Measurements from ENCODE around the gene SLCO3A1.

SLCO3A1 gene

DNA sequence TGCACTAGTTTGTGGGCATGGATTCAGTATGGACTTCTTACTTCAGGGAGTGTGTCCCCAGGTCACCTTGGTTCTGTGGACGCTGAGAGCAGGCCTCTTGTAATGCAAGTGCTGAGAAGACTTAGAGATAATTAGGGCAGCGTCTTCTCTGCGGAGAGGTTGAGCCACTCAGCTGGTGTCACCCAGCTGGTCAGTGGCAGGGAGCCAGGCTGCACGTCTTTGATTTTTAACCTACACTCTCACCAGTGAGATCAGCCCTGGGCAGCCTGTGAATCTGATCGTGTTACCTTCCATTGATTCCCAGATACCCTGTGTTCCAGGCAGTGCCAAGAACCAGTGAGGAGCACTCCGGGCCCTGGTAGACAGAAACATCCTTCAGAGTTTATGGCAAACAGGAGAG, 92.6 kb downstream of the SLCO3A1 start:
- H3K4me2 ChIP-seq (ENCODE audit: low read length) = no peak overlapping the region
- H3K36me3 ChIP-seq (ENCODE audit: insufficient read depth, low read length) = no peaks in the 10 kb centered on the region
- no peaks in the 10 kb centered on the region for H3K27me3 ChIP-seq (ENCODE audit: control insufficient read depth, insufficient read depth, low read length)
- no peak overlapping the region for H3K9ac ChIP-seq (ENCODE audit: low read depth, low read length)
- H3K4me1 ChIP-seq (ENCODE audit: control insufficient read depth, insufficient read depth, low read length) = peaks cover 18% of the 10 kb centered on the region
- no peaks in the 10 kb centered on the region for H3K9me3 ChIP-seq (replicated peaks; ENCODE audit: low read length)
- H3K4me3 ChIP-seq (ENCODE audit: low read length) = no peak overlapping the region

DNA sequence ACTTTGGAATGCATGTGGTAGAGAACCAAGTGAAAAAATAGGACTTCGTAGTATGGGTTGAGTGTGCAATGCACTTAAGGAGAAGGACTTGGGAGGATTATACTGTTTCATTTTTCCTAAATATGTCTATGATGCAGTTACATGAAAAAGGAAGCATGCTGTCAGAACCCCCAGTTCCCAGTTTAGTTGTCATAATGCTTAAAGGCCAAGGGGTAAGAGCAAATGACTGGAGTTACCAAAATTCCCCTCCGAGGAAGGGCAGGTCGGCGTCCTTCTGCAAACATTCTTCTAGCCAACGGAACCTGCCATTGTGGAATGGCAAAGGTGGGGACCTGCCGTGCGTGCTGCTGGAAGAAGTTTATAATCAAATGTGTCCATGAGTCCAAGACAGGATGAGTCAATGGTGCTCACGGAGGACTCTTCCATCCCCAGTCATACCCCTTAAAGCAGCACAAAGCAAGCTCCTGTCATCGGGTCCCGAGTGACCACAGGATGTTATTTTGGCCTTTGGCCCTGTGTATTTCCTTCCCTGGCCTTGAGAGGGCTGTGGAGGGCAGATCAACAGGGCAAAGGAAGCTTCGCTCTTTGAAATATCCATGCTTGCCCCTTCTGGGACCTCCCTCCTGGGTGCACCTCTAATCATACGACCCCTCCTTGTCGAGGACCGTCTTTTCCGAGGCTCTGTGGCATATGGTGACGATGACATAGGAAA, 93.2 kb downstream of the SLCO3A1 start:
- Histone ChIP-seq H3K4me3 (ENCODE audit: low read length) (no peak overlapping the region), H3K4me2 (ENCODE audit: low read length) (no peak overlapping the region), H3K36me3 (ENCODE audit: insufficient read depth, low read length) (no peaks in the 10 kb centered on the region), H3K4me1 (ENCODE audit: control insufficient read depth, insufficient read depth, low read length) (peaks cover 18% of the 10 kb centered on the region), H3K27me3 (ENCODE audit: control insufficient read depth, insufficient read depth, low read length) (no peaks in the 10 kb centered on the region), H3K9ac (ENCODE audit: low read depth, low read length) (no peak overlapping the region), H3K9me3 (replicated peaks; ENCODE audit: low read length) (no peaks in the 10 kb centered on the region)

DNA sequence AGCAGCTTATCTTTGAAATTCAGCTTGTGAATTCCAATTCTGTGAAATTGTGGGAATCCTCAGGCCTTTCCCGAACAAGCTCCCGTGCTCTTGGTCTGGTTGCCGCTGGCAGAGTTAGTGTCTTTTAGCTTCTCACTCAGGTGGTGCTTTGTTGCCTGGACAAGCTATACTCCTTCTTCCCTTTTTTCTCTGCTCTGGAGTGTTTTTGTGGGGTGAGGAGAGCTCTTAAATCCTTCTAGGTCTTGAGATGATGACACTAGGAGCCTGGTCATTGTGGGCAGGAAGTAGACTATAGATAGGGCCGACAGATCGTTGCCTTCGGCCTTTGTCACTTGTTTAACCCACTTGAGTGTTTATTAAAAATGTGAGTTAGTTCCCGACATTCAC, 93.8 kb downstream of the SLCO3A1 start:
- no peaks in the 10 kb centered on the region for H3K27me3 ChIP-seq (ENCODE audit: control insufficient read depth, insufficient read depth, low read length)
- no peak overlapping the region for H3K4me2 ChIP-seq (ENCODE audit: low read length)
- peaks cover 18% of the 10 kb centered on the region for H3K4me1 ChIP-seq (ENCODE audit: control insufficient read depth, insufficient read depth, low read length)
- no peak overlapping the region for H3K4me3 ChIP-seq (ENCODE audit: low read length)
- H3K9me3 ChIP-seq (replicated peaks; ENCODE audit: low read length) = no peaks in the 10 kb centered on the region
- no peaks in the 10 kb centered on the region for H3K36me3 ChIP-seq (ENCODE audit: insufficient read depth, low read length)
- no peak overlapping the region for H3K9ac ChIP-seq (ENCODE audit: low read depth, low read length)

DNA sequence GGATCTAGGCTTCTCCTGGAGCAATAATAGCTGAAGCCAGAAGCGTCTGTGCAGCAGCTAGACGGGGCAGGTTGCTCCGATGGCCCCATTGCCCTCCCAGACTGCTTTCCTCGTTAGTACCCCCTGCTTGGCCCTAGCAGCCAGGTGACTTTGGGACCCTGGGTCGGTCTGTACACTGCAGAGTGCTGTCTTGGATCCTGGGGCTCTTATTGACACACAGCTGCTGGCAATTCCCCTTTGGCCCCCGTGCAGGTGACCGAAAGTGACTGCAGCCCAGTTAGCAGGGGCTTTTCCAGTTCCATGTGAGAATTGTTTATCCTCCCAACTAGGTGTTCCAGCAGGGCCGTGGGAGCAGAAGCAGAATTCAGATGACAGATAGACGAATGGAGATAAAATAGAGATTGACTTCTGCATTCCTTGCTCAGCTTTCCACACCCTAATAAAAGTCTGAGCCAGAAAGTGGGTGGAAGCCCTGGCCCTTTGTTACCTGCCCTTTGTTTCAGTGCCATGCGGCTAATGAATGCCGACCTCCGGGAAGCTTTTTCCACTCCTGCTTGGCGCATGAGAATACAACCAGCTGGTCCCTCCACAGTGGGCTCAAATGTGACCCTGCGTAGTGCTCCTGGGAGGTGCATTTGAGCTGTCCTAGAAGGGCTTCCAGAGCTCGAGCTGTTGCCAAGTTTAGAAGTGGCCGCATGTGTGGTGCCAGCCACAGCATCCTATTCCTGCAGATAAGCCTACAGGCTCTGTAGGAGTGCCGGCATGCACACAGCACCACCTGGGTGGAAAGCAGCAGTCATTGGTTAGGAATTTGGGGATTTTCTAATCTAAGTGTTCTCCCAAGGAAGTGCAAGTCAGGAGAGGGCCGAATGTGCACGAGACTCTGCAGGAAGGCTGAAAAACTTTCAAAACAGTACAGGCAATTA, 94.4 kb downstream of the SLCO3A1 start:
- Histone ChIP-seq H3K9ac (ENCODE audit: low read depth, low read length) (no peak overlapping the region), H3K4me1 (ENCODE audit: control insufficient read depth, insufficient read depth, low read length) (peaks cover 11% of the 10 kb centered on the region), H3K9me3 (replicated peaks; ENCODE audit: low read length) (no peaks in the 10 kb centered on the region), H3K4me2 (ENCODE audit: low read length) (no peak overlapping the region), H3K4me3 (ENCODE audit: low read length) (no peak overlapping the region), H3K36me3 (ENCODE audit: insufficient read depth, low read length) (no peaks in the 10 kb centered on the region), H3K27me3 (ENCODE audit: control insufficient read depth, insufficient read depth, low read length) (no peaks in the 10 kb centered on the region)

DNA sequence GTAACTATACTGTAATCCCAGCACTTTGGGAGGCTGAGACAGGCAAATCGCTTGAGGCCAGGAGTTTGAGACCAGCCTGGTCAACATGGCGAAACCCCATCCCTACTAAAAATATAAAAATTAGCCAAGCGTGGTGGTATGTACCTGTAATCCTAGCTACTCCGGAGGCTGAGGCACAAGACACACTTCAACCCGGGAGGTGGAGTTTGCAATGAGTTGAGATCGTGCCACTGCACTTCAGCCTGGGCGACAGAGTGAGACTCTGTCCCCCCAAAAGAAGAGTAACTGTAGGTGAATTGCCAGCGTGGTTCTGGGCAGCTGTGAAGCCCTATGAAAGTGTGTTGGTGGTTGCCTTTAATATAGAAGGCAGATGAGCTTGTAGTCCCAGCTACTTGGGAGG, 95.9 kb downstream of the SLCO3A1 start:
- Histone ChIP-seq H3K4me2 (ENCODE audit: low read length) (no peak overlapping the region), H3K9ac (ENCODE audit: low read depth, low read length) (no peak overlapping the region), H3K9me3 (replicated peaks; ENCODE audit: low read length) (no peaks in the 10 kb centered on the region), H3K27me3 (ENCODE audit: control insufficient read depth, insufficient read depth, low read length) (no peaks in the 10 kb centered on the region), H3K4me3 (ENCODE audit: low read length) (no peak overlapping the region), H3K36me3 (ENCODE audit: insufficient read depth, low read length) (no peaks in the 10 kb centered on the region), H3K4me1 (ENCODE audit: control insufficient read depth, insufficient read depth, low read length) (peaks cover 6% of the 10 kb centered on the region)

DNA sequence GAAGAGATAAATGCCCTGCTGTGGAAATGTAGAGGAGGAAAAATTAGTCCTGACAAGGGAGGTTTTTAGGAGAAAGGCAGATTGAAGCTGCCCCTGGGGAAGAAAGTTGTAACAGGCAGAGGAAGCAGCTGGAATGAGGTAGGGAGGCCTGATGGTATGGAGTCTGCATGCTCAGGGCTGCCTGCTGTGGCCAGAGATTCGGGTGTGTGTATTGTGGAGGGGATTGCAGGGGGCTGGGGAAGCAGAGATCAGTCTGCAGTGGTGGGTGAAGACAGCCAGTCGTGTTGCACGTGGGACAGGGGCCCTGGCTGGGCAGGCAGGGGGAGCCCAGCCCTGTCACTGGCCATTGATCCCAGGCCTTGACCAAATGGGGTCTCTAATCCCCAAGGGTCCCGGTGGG, 96.5 kb downstream of the SLCO3A1 start:
- Histone ChIP-seq H3K4me3 (ENCODE audit: low read length) (no peak overlapping the region), H3K36me3 (ENCODE audit: insufficient read depth, low read length) (no peaks in the 10 kb centered on the region), H3K9me3 (replicated peaks; ENCODE audit: low read length) (no peaks in the 10 kb centered on the region), H3K4me2 (ENCODE audit: low read length) (no peak overlapping the region), H3K9ac (ENCODE audit: low read depth, low read length) (no peak overlapping the region), H3K4me1 (ENCODE audit: control insufficient read depth, insufficient read depth, low read length) (peaks cover 6% of the 10 kb centered on the region), H3K27me3 (ENCODE audit: control insufficient read depth, insufficient read depth, low read length) (no peaks in the 10 kb centered on the region)

DNA sequence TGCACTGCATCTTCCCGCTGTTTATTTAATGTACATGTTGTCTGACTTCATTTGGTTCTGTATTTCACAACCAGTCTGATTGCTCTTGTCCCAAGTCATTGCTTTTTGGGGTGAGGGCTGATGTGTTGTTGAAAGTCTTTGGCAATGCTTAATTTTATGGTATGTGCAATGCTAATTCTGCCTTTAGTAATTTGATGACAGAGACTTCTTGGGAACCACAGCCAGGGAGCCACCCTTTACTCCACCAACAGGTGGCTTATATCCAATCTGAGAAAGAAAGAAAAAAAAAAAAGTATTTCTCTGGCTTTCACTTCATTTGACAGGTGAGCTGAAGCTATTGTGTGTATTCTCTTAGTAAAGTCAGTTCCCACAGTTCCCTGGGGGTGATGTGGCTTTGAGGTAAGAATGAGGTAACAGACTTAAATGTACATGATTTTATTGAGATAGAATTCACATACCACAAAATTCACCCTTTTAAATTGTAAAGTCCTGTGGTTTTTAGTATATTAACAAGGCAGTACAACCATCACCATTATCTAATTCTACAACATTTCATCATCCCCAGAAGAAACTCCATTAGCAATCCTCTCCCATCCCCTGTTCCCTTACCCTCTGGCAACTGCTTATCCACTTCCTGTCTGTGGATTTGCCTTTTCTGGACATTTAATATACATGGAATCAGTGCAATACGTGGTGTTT, 97.3 kb downstream of the SLCO3A1 start:
- Histone ChIP-seq H3K9ac (ENCODE audit: low read depth, low read length) (no peak overlapping the region), H3K4me1 (ENCODE audit: control insufficient read depth, insufficient read depth, low read length) (peaks cover 6% of the 10 kb centered on the region), H3K36me3 (ENCODE audit: insufficient read depth, low read length) (no peaks in the 10 kb centered on the region), H3K4me3 (ENCODE audit: low read length) (no peak overlapping the region), H3K9me3 (replicated peaks; ENCODE audit: low read length) (no peaks in the 10 kb centered on the region), H3K27me3 (ENCODE audit: control insufficient read depth, insufficient read depth, low read length) (no peaks in the 10 kb centered on the region), H3K4me2 (ENCODE audit: low read length) (no peak overlapping the region)

DNA sequence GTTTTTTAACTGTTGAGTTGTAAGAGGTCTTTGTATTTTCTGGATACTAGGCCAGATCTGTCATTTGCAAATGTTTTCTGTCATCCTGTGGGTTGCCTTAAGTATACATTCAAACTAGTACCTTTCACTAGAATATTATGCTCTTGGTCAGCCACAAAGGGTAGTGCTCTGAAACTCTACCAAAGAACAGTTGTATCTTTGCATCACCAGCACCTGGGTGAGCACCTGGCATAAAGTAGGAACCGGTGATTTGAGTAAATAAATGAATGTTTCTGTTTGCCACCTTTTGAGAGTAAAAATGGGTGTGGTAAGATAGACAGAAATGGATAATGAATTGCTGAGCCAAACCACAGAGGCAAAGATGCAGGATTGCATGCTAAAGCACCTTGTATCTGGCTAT, 98.7 kb downstream of the SLCO3A1 start:
- Histone ChIP-seq H3K27me3 (ENCODE audit: control insufficient read depth, insufficient read depth, low read length) (no peaks in the 10 kb centered on the region), H3K4me3 (ENCODE audit: low read length) (no peak overlapping the region), H3K36me3 (ENCODE audit: insufficient read depth, low read length) (no peaks in the 10 kb centered on the region), H3K9ac (ENCODE audit: low read depth, low read length) (no peak overlapping the region), H3K9me3 (replicated peaks; ENCODE audit: low read length) (no peaks in the 10 kb centered on the region), H3K4me2 (ENCODE audit: low read length) (no peak overlapping the region), H3K4me1 (ENCODE audit: control insufficient read depth, insufficient read depth, low read length) (peaks cover 10% of the 10 kb centered on the region)

DNA sequence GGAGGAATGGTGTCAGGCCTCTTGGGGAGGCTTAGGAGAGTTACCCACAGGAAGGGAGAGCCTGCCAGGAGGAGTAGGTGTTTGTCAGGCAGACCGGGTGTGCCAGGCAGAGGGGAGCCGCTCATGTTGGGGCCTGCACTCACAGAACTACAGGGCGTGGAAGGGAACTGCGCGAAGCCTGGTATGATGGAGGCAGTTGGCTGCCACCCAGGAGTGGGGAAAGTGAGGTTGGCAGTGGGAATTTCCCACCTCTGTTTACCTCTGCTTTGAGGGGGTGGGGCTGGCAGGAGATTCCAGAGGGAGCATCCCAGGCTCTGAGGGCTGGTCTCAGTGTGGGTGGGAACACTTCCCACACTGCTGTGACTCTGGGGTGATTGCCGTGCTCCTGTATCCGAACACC, 99.9 kb downstream of the SLCO3A1 start:
- Histone ChIP-seq H3K4me3 (ENCODE audit: low read length) (no peak overlapping the region), H3K9me3 (replicated peaks; ENCODE audit: low read length) (no peaks in the 10 kb centered on the region), H3K36me3 (ENCODE audit: insufficient read depth, low read length) (no peaks in the 10 kb centered on the region), H3K4me1 (ENCODE audit: control insufficient read depth, insufficient read depth, low read length) (peaks cover 5% of the 10 kb centered on the region), H3K27me3 (ENCODE audit: control insufficient read depth, insufficient read depth, low read length) (no peaks in the 10 kb centered on the region), H3K4me2 (ENCODE audit: low read length) (no peak overlapping the region), H3K9ac (ENCODE audit: low read depth, low read length) (no peak overlapping the region)

DNA sequence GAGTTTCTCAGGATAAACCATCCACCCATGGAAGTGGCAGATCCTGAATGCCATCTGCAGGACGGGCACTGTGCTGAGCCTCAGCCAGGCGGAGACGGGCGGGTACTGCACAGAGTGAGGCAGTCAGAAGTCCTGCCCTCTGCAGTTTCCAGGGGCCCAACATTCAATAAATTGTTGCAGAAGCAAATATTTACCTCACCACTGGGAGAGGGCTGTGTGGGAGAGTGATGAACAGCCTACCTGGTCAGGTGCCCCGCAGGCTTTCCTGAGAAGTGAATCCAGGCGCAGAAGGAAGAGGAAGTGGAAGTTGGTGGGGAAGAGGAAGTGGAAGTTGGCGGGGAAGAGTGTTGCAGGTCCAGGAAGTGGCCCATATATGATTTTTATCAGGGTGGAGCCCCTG, 100.8 kb downstream of the SLCO3A1 start:
- Histone ChIP-seq H3K4me3 (ENCODE audit: low read length) (no peak overlapping the region), H3K9me3 (replicated peaks; ENCODE audit: low read length) (no peaks in the 10 kb centered on the region), H3K36me3 (ENCODE audit: insufficient read depth, low read length) (no peaks in the 10 kb centered on the region), H3K27me3 (ENCODE audit: control insufficient read depth, insufficient read depth, low read length) (no peaks in the 10 kb centered on the region), H3K4me1 (ENCODE audit: control insufficient read depth, insufficient read depth, low read length) (peaks cover 4% of the 10 kb centered on the region), H3K4me2 (ENCODE audit: low read length) (no peak overlapping the region), H3K9ac (ENCODE audit: low read depth, low read length) (no peak overlapping the region)

DNA sequence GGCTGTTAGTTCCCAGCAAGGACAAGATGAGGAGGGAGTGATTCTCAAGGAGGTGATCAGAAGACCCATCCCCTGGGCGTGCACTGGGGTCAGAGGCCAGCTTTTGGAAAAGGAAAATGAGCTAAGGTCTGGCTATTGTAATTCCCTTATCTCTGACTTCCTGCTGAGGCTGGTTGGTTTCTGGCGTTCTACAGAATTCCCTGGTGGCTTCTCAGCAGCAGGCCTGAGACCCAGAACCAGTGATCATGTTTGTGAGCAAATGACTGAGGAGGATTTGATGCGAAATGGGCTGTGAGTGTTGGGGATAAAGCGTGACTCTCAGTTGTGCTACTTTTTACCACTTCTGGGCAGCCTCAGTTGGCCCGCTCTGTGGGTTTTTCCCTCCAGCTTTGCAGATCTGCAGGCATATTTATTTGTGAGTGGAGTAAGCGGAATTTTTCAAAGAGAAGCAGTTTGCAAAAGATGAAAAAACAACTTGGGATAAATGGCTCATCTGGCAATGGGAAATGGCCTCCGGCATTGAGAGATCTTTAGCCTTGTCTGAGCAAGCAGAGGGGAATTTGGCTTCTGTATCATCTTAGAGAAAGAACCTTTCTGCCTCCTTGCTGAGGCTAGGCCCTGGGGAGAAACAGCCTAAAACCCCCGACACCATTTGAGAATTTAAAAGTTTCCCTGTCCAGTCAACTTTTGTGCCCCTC, 102.7 kb downstream of the SLCO3A1 start:
- no peaks in the 10 kb centered on the region for H3K27me3 ChIP-seq (ENCODE audit: control insufficient read depth, insufficient read depth, low read length)

More for the DNA sequence above, 102.7 kb downstream of the SLCO3A1 start:
- H3K4me1 ChIP-seq (ENCODE audit: control insufficient read depth, insufficient read depth, low read length) = peaks cover 4% of the 10 kb centered on the region
- H3K9me3 ChIP-seq (replicated peaks; ENCODE audit: low read length) = no peaks in the 10 kb centered on the region
- H3K4me2 ChIP-seq (ENCODE audit: low read length) = no peak overlapping the region
- no peaks in the 10 kb centered on the region for H3K36me3 ChIP-seq (ENCODE audit: insufficient read depth, low read length)
- H3K4me3 ChIP-seq (ENCODE audit: low read length) = no peak overlapping the region
- H3K9ac ChIP-seq (ENCODE audit: low read depth, low read length) = no peak overlapping the region
